Muscle of leg (tissue), 11 donors: Measurements from ENCODE around the gene KRT14. TPM values are rescaled to one million over a fixed set of nuclear protein-coding genes. Genes with fewer than 3 reads are reported as not detected.
"Not testable (repeated sequence)": the region's sequence is repeated elsewhere in the genome, so short reads cannot be mapped to it uniquely, and the experiment has no call there.

Source experiments
- DNase-seq: peaks from one replicate; pipeline ENCODE4 v3.0.0; 2013
- H3K27ac ChIP-seq: one replicate; pipeline ENCODE4 v1.5.1; 2013; ENCODE audit warnings: mild to moderate bottlenecking, low read length, control low read depth
- H3K27me3 ChIP-seq: one replicate; pipeline ENCODE4 v1.6.1; 2013; ENCODE audit warnings: low read length; ENCODE audit not compliant: control insufficient read depth, insufficient read depth
- H3K36me3 ChIP-seq: one replicate; pipeline ENCODE4 v1.6.1; 2013; ENCODE audit warnings: low read length; ENCODE audit not compliant: control insufficient read depth, insufficient read depth
- H3K4me1 ChIP-seq: one replicate; pipeline ENCODE4 v1.6.1; 2013; ENCODE audit warnings: low read length; ENCODE audit not compliant: control insufficient read depth, insufficient read depth
- H3K4me3 ChIP-seq: one replicate; pipeline ENCODE4 v1.5.1; 2013; ENCODE audit warnings: low read length, control low read depth
- H3K9me3 ChIP-seq: replicated peaks from 2 replicates; pipeline ENCODE4 v1.6.1; 2013; ENCODE audit warnings: low read depth, low read length; ENCODE audit not compliant: control insufficient read depth
- WGBS: methylation state at CpG from one replicate; pipeline ENCODE4 v1.1.5; 2013; ENCODE audit warnings: missing lambda C conversion rate; ENCODE audit not compliant: insufficient coverage; 5-methylcytosine and 5-hydroxymethylcytosine counted together
- polyA plus RNA-seq, 8 donors: library from polyadenylated mRNA; unstranded; fragments of 120-200 nt; gene quantifications; one replicate each; pipeline versions ENCODE4 v1.2.1 to v1.2.3, GENCODE V29; 2013; ENCODE audit warnings: inconsistent platforms in 1 of 8, low replicate concordance in 1 of 8; ENCODE audit not compliant: insufficient read length in 8 of 8, insufficient read depth in 1 of 8
- total RNA-seq: library from RNA; stranded (reverse); fragments of 120-200 nt; gene quantifications from one replicate; pipeline ENCODE4 v1.2.4, GENCODE V29; 2013

Gene KRT14
- total and polyA plus RNA-seq, 9 donors: 0.04 to 49.4 (median 0.55) TPM; not detected in 1

GRCh38 chr17:41622340-41623183 lies 35.9 kb upstream of the KRT14 start:
- H3K27ac ChIP-seq, H3K4me3 ChIP-seq, DNase-seq, H3K36me3 ChIP-seq, H3K9me3 ChIP-seq, H3K27me3 ChIP-seq: not testable (repeated sequence)
- WGBS: 91% methylated on average over 7 of the region's 19 CpGs
- H3K4me1 ChIP-seq: peaks cover 21% of the 10 kb centered on the region

GRCh38 chr17:41621916-41622315 lies 35.2 kb upstream of the KRT14 start:
- Histone ChIP-seq H3K9me3 (no peaks in the 10 kb centered on the region), H3K27me3 (peaks cover 7% of the 10 kb centered on the region), H3K4me1 (peaks cover 21% of the 10 kb centered on the region), H3K36me3 (no peaks in the 10 kb centered on the region), H3K27ac (no peak overlapping the region), H3K4me3 (no peak overlapping the region)
- DNase-seq: no peak
- WGBS: 85% methylated on average over 2 of the region's 2 CpGs

GRCh38 chr17:41621435-41621817 lies 34.7 kb upstream of the KRT14 start:
- not testable (repeated sequence) for DNase-seq, H3K27ac ChIP-seq, H3K27me3 ChIP-seq, H3K4me3 ChIP-seq, H3K9me3 ChIP-seq, H3K36me3 ChIP-seq
- 78% methylated on average over 3 of the region's 11 CpGs for WGBS
- peaks cover 21% of the 10 kb centered on the region for H3K4me1 ChIP-seq

GRCh38 chr17:41620583-41621434 lies 34.1 kb upstream of the KRT14 start:
- no peaks in the 10 kb centered on the region for H3K36me3 ChIP-seq
- H3K9me3 ChIP-seq: no peaks in the 10 kb centered on the region
- peaks cover 10% of the 10 kb centered on the region for H3K27me3 ChIP-seq
- no peak for DNase-seq
- H3K4me1 ChIP-seq: peaks cover 21% of the 10 kb centered on the region
- no peak overlapping the region for H3K4me3 ChIP-seq
- WGBS: 65% methylated on average over 17 of the region's 21 CpGs
- H3K27ac ChIP-seq: no peak overlapping the region

- 72% methylated on average over 3 of the region's 6 CpGs for WGBS
- not testable (repeated sequence) for DNase-seq
- peaks cover 10% of the 10 kb centered on the region for H3K27me3 ChIP-seq
Observed at GRCh38 chr17:41619927-41620582, 33.4 kb upstream of the KRT14 start.

DNA sequence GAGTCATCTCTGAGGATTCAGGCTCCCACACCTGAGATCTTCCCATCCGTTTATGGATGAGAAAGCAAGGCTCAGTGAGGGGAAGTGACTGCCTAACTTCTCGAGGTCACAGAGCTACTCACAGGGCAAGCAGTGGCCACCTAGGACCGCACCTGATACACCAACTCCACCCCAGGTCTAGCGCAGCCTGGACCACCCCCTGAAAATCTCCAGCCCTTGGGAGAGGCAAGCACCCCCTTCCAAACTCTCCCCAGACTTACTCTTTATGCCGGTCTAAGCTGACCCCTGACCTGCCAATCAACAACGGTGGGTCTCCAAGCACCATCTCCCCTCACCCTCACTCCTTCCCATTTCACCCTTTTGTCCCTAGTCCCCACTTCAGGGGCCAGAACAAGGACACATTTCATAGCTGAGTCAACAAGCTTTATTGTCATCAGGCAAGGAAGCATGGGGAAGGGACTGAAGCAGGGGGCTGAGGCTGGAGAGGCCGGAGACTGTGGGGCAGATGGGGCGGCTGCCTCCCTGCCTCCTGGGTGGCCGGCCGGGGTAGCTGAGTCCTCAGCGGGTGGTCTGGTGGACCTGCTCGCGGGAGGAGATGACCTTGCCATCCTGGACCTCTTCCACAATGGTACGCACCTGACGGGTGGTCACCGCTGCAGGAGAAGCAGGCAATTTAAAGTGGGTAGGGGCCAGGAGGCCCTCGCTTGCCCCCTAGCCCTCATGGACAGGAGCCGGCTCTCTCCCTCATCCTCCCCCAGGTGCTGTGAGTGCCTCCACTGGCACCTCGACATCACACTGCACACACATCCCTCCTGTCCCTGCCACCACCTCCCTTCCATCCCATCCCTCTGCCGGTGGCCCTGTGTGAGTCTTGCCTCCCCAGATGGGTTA lies 32.6 kb upstream of the KRT14 start:
- WGBS: 86% methylated on average over 10 of the region's 20 CpGs
- Histone ChIP-seq H3K27me3 (peaks cover 10% of the 10 kb centered on the region), H3K27ac (no peak overlapping the region), H3K4me1 (peaks cover 16% of the 10 kb centered on the region), H3K4me3 (no peak overlapping the region), H3K9me3 (no peaks in the 10 kb centered on the region), H3K36me3 (no peaks in the 10 kb centered on the region)
- DNase-seq: no peak

More at GRCh38 chr17:41619927-41620582, 33.4 kb upstream of the KRT14 start:
- peaks cover 21% of the 10 kb centered on the region for H3K4me1 ChIP-seq
- H3K36me3 ChIP-seq, H3K27ac ChIP-seq, H3K4me3 ChIP-seq, H3K9me3 ChIP-seq: not testable (repeated sequence)

DNA sequence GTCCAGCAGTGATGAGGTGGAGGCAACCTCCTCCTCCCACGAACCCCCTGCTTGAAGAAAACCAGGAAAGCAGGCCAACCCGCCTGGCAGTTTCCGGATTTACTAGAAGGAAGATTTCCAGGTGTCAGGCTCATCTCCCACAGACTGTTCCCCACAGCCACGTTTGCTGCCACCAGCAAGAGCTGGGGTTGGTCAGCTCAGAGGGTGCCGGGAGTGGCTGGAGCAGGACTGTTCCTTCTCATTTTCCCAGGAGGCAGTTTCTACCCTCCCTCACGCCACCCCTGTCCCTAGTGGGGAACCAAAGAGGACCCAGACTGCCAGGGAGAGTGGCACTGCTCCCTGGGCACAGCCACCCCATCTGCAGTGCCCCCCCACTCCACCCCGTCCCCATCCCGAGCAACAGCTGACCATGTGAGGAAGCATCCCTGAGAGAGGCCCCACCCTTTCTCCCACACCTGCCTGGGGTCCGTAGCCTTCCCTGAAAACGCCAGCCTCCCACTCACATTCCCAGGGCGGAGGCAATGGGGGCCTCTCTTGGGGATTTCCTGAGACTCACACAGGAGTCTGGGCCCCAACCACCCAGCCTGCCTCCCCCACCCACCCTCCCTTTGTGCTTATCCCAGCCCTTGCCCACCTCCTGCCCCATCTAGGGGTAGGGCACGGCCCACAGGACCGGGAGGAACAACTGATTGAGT lies 31.8 kb upstream of the KRT14 start:
- Histone ChIP-seq H3K9me3 (no peaks in the 10 kb centered on the region), H3K27me3 (peaks cover 10% of the 10 kb centered on the region), H3K27ac (no peak overlapping the region), H3K36me3 (no peaks in the 10 kb centered on the region), H3K4me3 (no peak overlapping the region), H3K4me1 (peaks cover 13% of the 10 kb centered on the region)
- no peak for DNase-seq
- 48% methylated on average over 7 of the region's 13 CpGs for WGBS

DNA sequence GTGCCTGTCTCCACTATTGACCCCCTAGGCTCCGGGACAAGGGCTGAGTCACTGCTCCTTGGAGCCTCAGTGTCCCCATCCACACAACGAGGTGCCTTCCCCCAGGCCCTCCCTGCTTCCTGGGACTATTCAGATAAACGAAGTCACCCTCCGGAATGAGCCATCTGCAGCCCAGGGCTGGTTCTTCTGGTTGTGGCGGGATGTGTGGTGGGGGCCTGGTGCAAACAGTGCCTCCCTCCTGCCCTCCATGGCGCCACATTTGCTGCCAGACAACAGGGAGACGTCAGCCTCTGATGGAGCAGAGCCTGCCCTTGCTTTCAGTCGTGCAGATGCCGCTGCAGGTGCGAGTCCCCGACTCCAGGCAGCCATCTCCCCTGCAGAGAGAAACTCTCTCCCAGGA lies 31.0 kb upstream of the KRT14 start:
- Histone ChIP-seq H3K4me1 (peaks cover 5% of the 10 kb centered on the region), H3K4me3 (no peak overlapping the region), H3K27ac (no peak overlapping the region), H3K36me3 (no peaks in the 10 kb centered on the region), H3K27me3 (peaks cover 10% of the 10 kb centered on the region), H3K9me3 (no peaks in the 10 kb centered on the region)
- WGBS: 66% methylated on average over 8 of the region's 11 CpGs
- DNase-seq: no peak

GRCh38 chr17:41617136-41617535 lies 30.4 kb upstream of the KRT14 start:
- no peaks in the 10 kb centered on the region for H3K36me3 ChIP-seq
- H3K27ac ChIP-seq: no peak overlapping the region
- peaks cover 10% of the 10 kb centered on the region for H3K27me3 ChIP-seq
- DNase-seq: no peak
- no CpG with 5 or more reads among the region's 3 CpGs for WGBS
- H3K9me3 ChIP-seq: no peaks in the 10 kb centered on the region
- H3K4me1 ChIP-seq: peaks cover 2% of the 10 kb centered on the region
- H3K4me3 ChIP-seq: no peak overlapping the region
